Hepatocyte (in vitro differentiated cells): ENCODE measurements around the gene RELA. TPM values are rescaled to one million over a fixed set of nuclear protein-coding genes. Genes with fewer than 3 reads are reported as not detected.

Experiments used
- DNase-seq: peaks from one replicate; pipeline ENCODE4 v3.0.0-alpha.2; 2016; ENCODE audit warnings: low spot score
- H2AFZ ChIP-seq: fragments of 200-600 bp; sonication (generic); 2 replicates; pipeline ENCODE4 v1.6.0; 2016; ENCODE audit warnings: antibody characterized with exemption, mild to moderate bottlenecking
- H3K27ac ChIP-seq: fragments of 200-600 bp; sonication (generic); 2 replicates; pipeline ENCODE4 v1.5.1; 2016; ENCODE audit warnings: mild to moderate bottlenecking
- H3K27me3 ChIP-seq: fragments of 200-600 bp; sonication (generic); 2 replicates; pipeline ENCODE4 v1.6.1; 2016
- H3K36me3 ChIP-seq: fragments of 200-600 bp; sonication (generic); replicated peaks from 2 replicates; pipeline ENCODE4 v1.5.1; 2016; ENCODE audit warnings: low read depth; ENCODE audit not compliant: insufficient read depth
- H3K4me1 ChIP-seq: fragments of 200-600 bp; sonication (generic); 2 replicates; pipeline ENCODE4 v1.5.1; 2016; ENCODE audit warnings: mild to moderate bottlenecking, moderate library complexity; ENCODE audit not compliant: insufficient read depth
- H3K4me2 ChIP-seq: fragments of 200-600 bp; sonication (generic); 2 replicates; pipeline ENCODE4 v1.6.0; 2016
- H3K4me3 ChIP-seq: fragments of 200-600 bp; sonication (generic); 2 replicates; pipeline ENCODE4 v1.5.1; 2016; ENCODE audit warnings: mild to moderate bottlenecking
- H3K79me2 ChIP-seq: fragments of 200-600 bp; sonication (generic); 2 replicates; pipeline ENCODE4 v1.6.0; 2017; ENCODE audit warnings: mild to moderate bottlenecking
- H3K9me2 ChIP-seq: fragments of 200-600 bp; sonication (generic); replicated peaks from 2 replicates; pipeline ENCODE4 v1.6.0; 2017; ENCODE audit warnings: mild to moderate bottlenecking; ENCODE audit not compliant: insufficient read depth
- H3K9me3 ChIP-seq: fragments of 200-600 bp; sonication (generic); 2 replicates; pipeline ENCODE4 v1.5.1; 2016; ENCODE audit warnings: low read depth, mild to moderate bottlenecking
- H4K20me1 ChIP-seq: fragments of 200-600 bp; sonication (generic); 2 replicates; pipeline ENCODE4 v1.6.0; 2016; ENCODE audit warnings: mild to moderate bottlenecking; ENCODE audit not compliant: insufficient read depth, poor library complexity, severe bottlenecking
- CTCF ChIP-seq: fragments of 200-600 bp; sonication (generic); IDR thresholded peaks from 2 replicates; pipeline ENCODE4 v1.5.1; 2016; ENCODE audit warnings: antibody characterized with exemption, mild to moderate bottlenecking; ENCODE audit not compliant: poor library complexity
- EZH2 ChIP-seq: fragments of 200-600 bp; sonication (generic); IDR thresholded peaks from 2 replicates; pipeline ENCODE4 v1.6.1; 2016; ENCODE audit warnings: antibody characterized with exemption, mild to moderate bottlenecking, borderline replicate concordance
- EZH2phosphoT487 ChIP-seq: fragments of 200-600 bp; sonication (generic); IDR thresholded peaks from one replicate; pipeline ENCODE4 v1.6.1; 2018; ENCODE audit warnings: antibody characterized with exemption, mild to moderate bottlenecking, low read depth, moderate library complexity; ENCODE audit not compliant: unreplicated experiment, severe bottlenecking
- WGBS: methylation state at CpG from one replicate; pipeline ENCODE4 v1.1.6; 2016; ENCODE audit warnings: low lambda C conversion rate; ENCODE audit errors: missing lambda C conversion rate; 5-methylcytosine and 5-hydroxymethylcytosine counted together
- polyA plus RNA-seq: library from polyadenylated mRNA; unstranded; fragments of >200 nt; fragmentation: Nextera tagmentation; extraction: Ambion mirVana; gene quantifications from 2 replicates; pipeline ENCODE4 v1.2.1, GENCODE V29; 2016
- total RNA-seq: library from RNA; depleted of rRNA; stranded (reverse); fragments of >200 nt; gene quantifications from 2 replicates; pipeline ENCODE4 v1.2.3, GENCODE V29; 2014

The RELA gene
- total and polyA plus RNA-seq, 2 experiments from 2014 or later: 32.7 to 68.7 TPM

- Histone ChIP-seq H3K36me3 (no peaks in the 10 kb centered on the region), H3K27me3 (no peaks in the 10 kb centered on the region)
These were observed 17.9 kb downstream of the RELA start for GRCh38 chr11:65644837-65645236.

GRCh38 chr11:65643971-65644370 lies 18.7 kb downstream of the RELA start:
- Histone ChIP-seq H3K36me3 (no peaks in the 10 kb centered on the region), H3K4me1 (no peaks in the 10 kb centered on the region), H3K79me2 (no peaks in the 10 kb centered on the region), H2AFZ (no peak overlapping the region), H4K20me1 (no peaks in the 10 kb centered on the region), H3K9me2 (no peaks in the 10 kb centered on the region), H3K4me2 (no peak overlapping the region), H3K4me3 (no peak overlapping the region), H3K9me3 (no peaks in the 10 kb centered on the region), H3K27me3 (no peaks in the 10 kb centered on the region), H3K27ac (no peak overlapping the region)
- 57% methylated on average over 5 of the region's 6 CpGs for WGBS
- peak; percentile 49 for DNase-seq
- TF ChIP-seq EZH2: no peak
- TF ChIP-seq EZH2phosphoT487: no peak
- no peak for TF ChIP-seq CTCF

More at GRCh38 chr11:65644837-65645236, 17.9 kb downstream of the RELA start:
- H3K4me2 ChIP-seq: no peak overlapping the region
- no peaks in the 10 kb centered on the region for H4K20me1 ChIP-seq
- H3K27ac ChIP-seq: no peak overlapping the region
- no peak overlapping the region for H3K4me3 ChIP-seq
- no peak overlapping the region for H2AFZ ChIP-seq
- no peaks in the 10 kb centered on the region for H3K9me3 ChIP-seq
- H3K4me1 ChIP-seq: no peaks in the 10 kb centered on the region
- H3K79me2 ChIP-seq: no peaks in the 10 kb centered on the region
- DNase-seq: no peak
- WGBS: 87% methylated on average over 11 of the region's 11 CpGs
- TF ChIP-seq CTCF (no peak), EZH2phosphoT487 (no peak), EZH2 (no peak)
- no peaks in the 10 kb centered on the region for H3K9me2 ChIP-seq

GRCh38 chr11:65642014-65642671 lies 20.6 kb downstream of the RELA start:
- Histone ChIP-seq H3K27me3 (no peaks in the 10 kb centered on the region), H3K9me3 (no peaks in the 10 kb centered on the region), H3K36me3 (no peaks in the 10 kb centered on the region), H3K9me2 (no peaks in the 10 kb centered on the region), H3K4me1 (no peaks in the 10 kb centered on the region), H3K4me2 (peak overlapping the region; percentile 44), H3K79me2 (no peaks in the 10 kb centered on the region), H3K4me3 (no peak overlapping the region), H4K20me1 (no peaks in the 10 kb centered on the region), H3K27ac (no peak overlapping the region), H2AFZ (no peak overlapping the region)
- DNase-seq: no peak
- WGBS: 41% methylated on average over 20 of the region's 49 CpGs
- TF ChIP-seq EZH2: no peak
- no peak for TF ChIP-seq CTCF
- TF ChIP-seq EZH2phosphoT487: no peak
